HG03571 (cell line): ENCODE data around the gene NDUFS5.
"Not testable (repeated sequence)": the region's sequence is repeated elsewhere in the genome, so short reads cannot be mapped to it uniquely, and the experiment has no call there.

Experiments used
- ATAC-seq: cut with Tn5 transposase; IDR thresholded peaks from one replicate; pipeline ENCODE4 v1.9.1; 2021; ENCODE audit not compliant: unreplicated experiment

The NDUFS5 gene

GRCh38 chr1:39014956-39015355, 11.2 kb upstream of the NDUFS5 start:
- not testable (repeated sequence) for ATAC-seq

- ATAC-seq, result no peak
These were observed 9.5 kb upstream of the NDUFS5 start for GRCh38 chr1:39016604-39017171.

GRCh38 chr1:39017266-39017665, 8.9 kb upstream of the NDUFS5 start:
- ATAC-seq, result no peak

- ATAC-seq, result not testable (repeated sequence)
These were observed 5.7 kb upstream of the NDUFS5 start for GRCh38 chr1:39020494-39020893.

GRCh38 chr1:39021426-39021825, 4.7 kb upstream of the NDUFS5 start:
- ATAC-seq, result no peak

- no peak for ATAC-seq
These were observed 3.0 kb upstream of the NDUFS5 start for GRCh38 chr1:39023140-39023539.

- ATAC-seq, result no peak
These were observed 837 bp downstream of the NDUFS5 start for GRCh38 chr1:39026866-39027507.

GRCh38 chr1:39034114-39034654, 8.0 kb downstream of the NDUFS5 start:
- no peak for ATAC-seq

- no peak for ATAC-seq
These were observed 10.5 kb downstream of the NDUFS5 start for GRCh38 chr1:39036678-39037077.

GRCh38 chr1:39043513-39043912, 17.4 kb downstream of the NDUFS5 start:
- ATAC-seq, result no peak

GRCh38 chr1:39044762-39045161, 18.6 kb downstream of the NDUFS5 start:
- ATAC-seq, result no peak

GRCh38 chr1:39045231-39045630, 19.1 kb downstream of the NDUFS5 start:
- ATAC-seq, result no peak

- ATAC-seq, result no peak
These were observed 20.6 kb downstream of the NDUFS5 start for GRCh38 chr1:39046613-39047210.

- ATAC-seq, result no peak
These were observed 21.5 kb downstream of the NDUFS5 start for GRCh38 chr1:39047374-39048229.

GRCh38 chr1:39048745-39049370, 22.7 kb downstream of the NDUFS5 start:
- no peak for ATAC-seq

GRCh38 chr1:39050001-39050400, 23.9 kb downstream of the NDUFS5 start:
- ATAC-seq, result no peak

- not testable (repeated sequence) for ATAC-seq
These were observed 25.2 kb downstream of the NDUFS5 start for GRCh38 chr1:39051193-39051850.

- no peak for ATAC-seq
These were observed 25.8 kb downstream of the NDUFS5 start for GRCh38 chr1:39051956-39052355.

GRCh38 chr1:39055213-39055710, 29.1 kb downstream of the NDUFS5 start:
- ATAC-seq, result not testable (repeated sequence)

GRCh38 chr1:39061516-39061915, 35.4 kb downstream of the NDUFS5 start:
- not testable (repeated sequence) for ATAC-seq
